Transverse colon (tissue), 3 donors: ENCODE results near the gene ATG9B.

Experiments
- POLR2A ChIP-seq: fragments of 450-650 bp; IDR thresholded peaks from one replicate; pipeline ENCODE4 v1.6.1; 2016; ENCODE audit warnings: antibody characterized with exemption, mild to moderate bottlenecking, moderate library complexity
- TF ChIP-seq, protein P1 (sequence below), 5 experiments: fragments of 200-600 bp in 3 of 5; fragments of 450-650 bp in 2 of 5; sonication (generic) in 3 of 5; IDR thresholded peaks; 1 replicate in 2 of 5; 2 replicates in 3 of 5; pipeline ENCODE4 v1.5.1; 2016 to 2017; ENCODE audit warnings: antibody characterized with exemption in 5 of 5, inconsistent platforms in 3 of 5, mild to moderate bottlenecking in 2 of 5, moderate library complexity in 1 of 5

GRCh38 chr7:151005566-151005965 is 18.7 kb downstream of the ATG9B start:
- TF ChIP-seq, protein P1, sequence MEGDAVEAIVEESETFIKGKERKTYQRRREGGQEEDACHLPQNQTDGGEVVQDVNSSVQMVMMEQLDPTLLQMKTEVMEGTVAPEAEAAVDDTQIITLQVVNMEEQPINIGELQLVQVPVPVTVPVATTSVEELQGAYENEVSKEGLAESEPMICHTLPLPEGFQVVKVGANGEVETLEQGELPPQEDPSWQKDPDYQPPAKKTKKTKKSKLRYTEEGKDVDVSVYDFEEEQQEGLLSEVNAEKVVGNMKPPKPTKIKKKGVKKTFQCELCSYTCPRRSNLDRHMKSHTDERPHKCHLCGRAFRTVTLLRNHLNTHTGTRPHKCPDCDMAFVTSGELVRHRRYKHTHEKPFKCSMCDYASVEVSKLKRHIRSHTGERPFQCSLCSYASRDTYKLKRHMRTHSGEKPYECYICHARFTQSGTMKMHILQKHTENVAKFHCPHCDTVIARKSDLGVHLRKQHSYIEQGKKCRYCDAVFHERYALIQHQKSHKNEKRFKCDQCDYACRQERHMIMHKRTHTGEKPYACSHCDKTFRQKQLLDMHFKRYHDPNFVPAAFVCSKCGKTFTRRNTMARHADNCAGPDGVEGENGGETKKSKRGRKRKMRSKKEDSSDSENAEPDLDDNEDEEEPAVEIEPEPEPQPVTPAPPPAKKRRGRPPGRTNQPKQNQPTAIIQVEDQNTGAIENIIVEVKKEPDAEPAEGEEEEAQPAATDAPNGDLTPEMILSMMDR (IDR thresholded peaks at IDR 0.05), result no peak
- no peak for TF ChIP-seq POLR2A
